Measurements from ENCODE around the gene SKP1. TPM values are rescaled to one million over a fixed set of nuclear protein-coding genes. Genes with fewer than 3 reads are reported as not detected.

Gene SKP1
- total and polyA plus RNA-seq, 12 donors, result 65.2 to 675 (median 483) TPM

DNA sequence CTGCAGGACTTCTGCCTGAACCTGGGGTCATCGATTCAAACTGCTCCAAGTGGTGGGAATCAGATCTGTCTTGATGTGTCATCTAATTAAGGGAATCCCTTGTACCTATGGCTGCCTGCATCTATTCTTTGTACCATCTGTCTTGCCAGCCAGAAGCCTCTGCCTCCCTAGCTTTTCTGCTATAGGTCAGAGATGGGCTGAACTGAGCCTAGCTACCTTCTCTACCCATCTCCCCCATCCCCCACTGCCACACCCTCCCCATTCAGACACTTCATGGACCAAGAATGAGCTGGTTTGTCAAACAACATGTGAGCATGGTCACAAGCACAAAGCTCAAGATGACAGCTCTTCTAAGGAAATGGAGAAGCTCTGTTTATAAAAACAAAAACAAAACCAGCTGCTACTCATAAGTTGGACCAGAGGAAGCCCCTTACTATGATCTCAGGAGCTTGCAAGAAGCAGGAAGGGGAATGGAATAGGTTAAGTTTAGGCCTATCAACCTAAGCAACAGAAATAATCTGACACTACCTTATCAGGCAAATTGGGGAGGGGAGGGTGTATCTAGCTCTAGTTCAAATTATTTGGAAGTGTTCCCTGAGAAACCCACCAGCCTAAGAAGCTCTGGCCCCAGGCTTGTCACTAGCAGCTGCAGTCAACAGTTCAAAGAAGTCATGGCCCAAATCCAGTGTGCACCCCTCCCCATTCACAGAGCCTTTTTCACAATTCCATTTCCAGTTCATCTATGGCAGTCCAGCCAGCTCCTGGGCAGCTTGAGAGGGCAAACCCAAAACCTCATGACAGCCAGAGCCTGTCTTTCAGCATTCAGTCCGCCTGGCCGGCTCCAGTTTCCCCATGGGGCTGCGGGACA lies 29.9 kb downstream of the SKP1 start:
- Histone ChIP-seq H3K27ac (no peak overlapping the region), H3K27me3 (no peaks in the 10 kb centered on the region), H3K36me3 (peaks cover 0 to 100% (median 10%) of the 10 kb centered on the region in 9 donors), H3K4me1 (peaks cover 4 to 56% (median 31%) of the 10 kb centered on the region in 9 donors), H3K4me3 (no peak overlapping the region), H3K9me3 (no peaks in the 10 kb centered on the region)
- 78 to 80% methylated on average over 4 of the region's 4 CpGs for WGBS, 2 donors
- DNase-seq, result no peak
- intact Hi-C loops (cut with DNase I), result loop anchor here in 1 of 10 donors (10.0 kb wide), 1 partner anchor 52 kb away; no protein-coding TSS in a partner anchor
- no peak for ATAC-seq
- no peak for TF ChIP-seq CTCF (IDR thresholded peaks at IDR 0.05)

- H3K4me1 ChIP-seq, result peaks cover 4 to 49% (median 24%) of the 10 kb centered on the region in 9 donors
- intact Hi-C loops (cut with DNase I), result loop anchor here in 5 of 10 donors (1.0 to 10.0 kb wide), 5 partner anchors 51 to 107 kb away; no protein-coding TSS in a partner anchor
- 88 to 90% methylated on average over 13 of the region's 13 CpGs for WGBS, 2 donors
- peak; percentile 69 to 91 (median 84) for ATAC-seq
- peak; percentile 92 to 98 (median 95) for TF ChIP-seq CTCF (IDR thresholded peaks at IDR 0.05)
- no peaks in the 10 kb centered on the region for H3K27me3 ChIP-seq
- peak; percentile 73 to 75 for DNase-seq
- peaks cover 0 to 100% (median 10%) of the 10 kb centered on the region in 9 donors for H3K36me3 ChIP-seq
- no peak overlapping the region for H3K27ac ChIP-seq
- no peaks in the 10 kb centered on the region for H3K9me3 ChIP-seq
- H3K4me3 ChIP-seq, result no peak overlapping the region
These were observed 30.8 kb downstream of the SKP1 start for GRCh38 chr5:134145779-134146581.

DNA sequence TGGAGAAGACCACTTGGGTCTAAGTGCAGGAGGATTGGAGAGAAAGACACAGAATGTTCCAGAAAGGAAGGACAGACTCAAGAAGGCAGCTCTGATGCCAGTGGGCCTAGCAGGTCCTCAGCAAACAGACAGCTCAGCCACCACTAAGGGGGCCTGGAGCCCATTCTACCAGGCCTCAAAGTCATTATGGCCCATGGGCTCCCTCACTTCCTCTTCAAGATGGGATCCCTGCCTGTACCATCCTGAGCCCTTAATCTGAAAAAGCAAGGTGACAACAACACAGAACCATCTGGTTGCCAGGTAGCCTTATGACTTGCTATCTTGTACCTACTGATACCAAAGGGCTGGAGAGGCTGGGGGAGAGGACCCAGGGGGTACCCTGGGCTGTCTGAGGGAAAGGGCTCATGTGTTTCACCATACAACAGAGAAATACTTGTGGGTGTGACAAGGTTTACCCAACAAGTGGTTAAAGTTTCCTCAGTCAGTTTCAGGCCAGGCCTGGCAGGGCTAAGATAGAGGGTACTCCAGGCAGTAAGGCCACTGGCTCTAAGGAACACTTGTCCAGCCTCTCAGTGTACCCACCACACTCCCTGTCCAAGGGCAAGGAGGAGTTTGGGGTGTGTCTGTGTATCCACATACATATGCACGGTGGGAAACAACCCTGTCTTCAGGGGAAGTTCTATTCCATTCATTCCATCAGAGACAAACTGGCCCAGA lies 31.6 kb downstream of the SKP1 start:
- peaks cover under 1 to 49% (median 24%) of the 10 kb centered on the region in 9 donors for H3K4me1 ChIP-seq
- no peaks in the 10 kb centered on the region for H3K27me3 ChIP-seq
- no peaks in the 10 kb centered on the region for H3K9me3 ChIP-seq
- WGBS, 2 donors, result 67 to 68% methylated on average over 1 of the region's 1 CpG
- ATAC-seq (no peak), DNase-seq (no peak)
- H3K27ac ChIP-seq, result peak overlapping the region in 1 of 10 donors; percentile 40
- H3K36me3 ChIP-seq, result peaks cover 0 to 98% (median 8%) of the 10 kb centered on the region in 9 donors
- intact Hi-C loops (cut with DNase I), result loop anchor here in 5 of 10 donors (1.0 to 10.0 kb wide), 5 partner anchors 50 to 106 kb away; no protein-coding TSS in a partner anchor
- no peak for TF ChIP-seq CTCF (IDR thresholded peaks at IDR 0.05)
- no peak overlapping the region for H3K4me3 ChIP-seq
